ENCODE measurements around the gene CCR2.
"Not testable (repeated sequence)": the region's sequence is repeated elsewhere in the genome, so short reads cannot be mapped to it uniquely, and the experiment has no call there.

The CCR2 gene

DNA sequence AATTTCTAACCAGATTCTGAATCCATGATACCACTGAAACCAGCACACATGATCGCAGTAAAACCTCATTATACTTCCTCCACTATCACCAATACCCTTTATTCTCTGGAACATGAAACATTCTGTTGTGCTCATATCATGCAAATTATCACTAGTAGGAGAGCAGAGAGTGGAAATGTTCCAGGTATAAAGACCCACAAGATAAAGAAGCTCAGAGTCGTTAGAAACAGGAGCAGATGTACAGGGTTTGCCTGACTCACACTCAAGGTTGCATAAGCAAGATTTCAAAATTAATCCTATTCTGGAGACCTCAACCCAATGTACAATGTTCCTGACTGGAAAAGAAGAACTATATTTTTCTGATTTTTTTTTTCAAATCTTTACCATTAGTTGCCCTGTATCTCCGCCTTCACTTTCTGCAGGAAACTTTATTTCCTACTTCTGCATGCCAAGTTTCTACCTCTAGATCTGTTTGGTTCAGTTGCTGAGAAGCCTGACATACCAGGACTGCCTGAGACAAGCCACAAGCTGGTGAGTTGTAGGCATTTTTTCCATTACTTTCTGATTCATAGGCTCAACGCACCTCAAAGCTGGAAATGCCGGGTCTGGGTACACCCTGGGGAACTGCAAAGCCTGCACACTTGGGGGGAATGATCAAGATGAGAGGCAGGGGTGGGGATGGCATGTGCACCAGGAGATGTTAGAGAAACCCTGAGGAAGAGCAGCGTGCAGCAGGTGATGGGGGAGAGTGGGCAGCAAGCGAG lies at the start of gene CCR2:
CCR2 (plus strand) TSS at position 465 of the 764 bp plus-strand sequence. CDS start 3,417 bp downstream, outside the sequence.
- DNase-seq = peak; percentile 13 to 24

DNA sequence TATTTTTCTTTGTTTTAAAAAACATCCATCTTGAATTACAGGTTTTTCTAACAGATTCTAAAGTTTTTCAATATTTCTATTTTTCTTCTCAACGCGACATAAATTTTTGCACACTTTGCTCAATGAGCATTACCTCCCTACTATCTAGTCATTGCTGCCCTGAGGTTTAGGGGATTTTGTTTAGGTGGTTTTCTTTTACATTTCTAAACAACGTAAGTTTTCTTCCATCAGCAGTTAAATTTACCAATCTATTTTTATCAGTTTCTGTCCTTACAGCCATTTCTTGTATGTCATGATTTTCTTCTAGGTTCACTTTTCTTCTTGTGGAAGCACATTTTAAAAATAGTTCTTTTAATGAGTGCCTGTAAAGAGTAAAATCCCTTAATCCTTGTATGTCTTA lies 49.2 kb upstream of the CCR2 start:
- DNase-seq = no peak

GRCh38 chr3:46312991-46313390 lies 40.9 kb upstream of the CCR2 start:
- DNase-seq = no peak

GRCh38 chr3:46314517-46314916 lies 39.4 kb upstream of the CCR2 start:
- no peak for DNase-seq

DNA sequence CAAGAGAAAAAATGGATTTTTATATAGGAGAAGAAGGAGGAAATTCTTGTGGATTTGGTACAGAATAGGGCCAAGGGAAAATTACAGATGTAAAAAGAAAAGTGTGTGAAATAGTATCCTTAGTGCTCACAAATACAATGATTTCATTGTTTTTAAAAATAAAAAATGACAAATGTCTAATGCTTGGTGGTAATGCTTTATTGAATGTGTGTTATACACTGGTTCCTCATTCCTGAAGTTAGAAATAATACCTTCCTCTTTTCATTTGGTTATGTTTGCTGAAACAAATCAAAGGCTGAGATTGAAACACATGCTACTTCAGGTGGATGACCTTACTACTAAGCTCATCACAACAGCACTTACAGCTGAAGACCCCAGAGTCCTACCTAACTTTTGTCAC lies 37.7 kb upstream of the CCR2 start:
- no peak for DNase-seq

DNA sequence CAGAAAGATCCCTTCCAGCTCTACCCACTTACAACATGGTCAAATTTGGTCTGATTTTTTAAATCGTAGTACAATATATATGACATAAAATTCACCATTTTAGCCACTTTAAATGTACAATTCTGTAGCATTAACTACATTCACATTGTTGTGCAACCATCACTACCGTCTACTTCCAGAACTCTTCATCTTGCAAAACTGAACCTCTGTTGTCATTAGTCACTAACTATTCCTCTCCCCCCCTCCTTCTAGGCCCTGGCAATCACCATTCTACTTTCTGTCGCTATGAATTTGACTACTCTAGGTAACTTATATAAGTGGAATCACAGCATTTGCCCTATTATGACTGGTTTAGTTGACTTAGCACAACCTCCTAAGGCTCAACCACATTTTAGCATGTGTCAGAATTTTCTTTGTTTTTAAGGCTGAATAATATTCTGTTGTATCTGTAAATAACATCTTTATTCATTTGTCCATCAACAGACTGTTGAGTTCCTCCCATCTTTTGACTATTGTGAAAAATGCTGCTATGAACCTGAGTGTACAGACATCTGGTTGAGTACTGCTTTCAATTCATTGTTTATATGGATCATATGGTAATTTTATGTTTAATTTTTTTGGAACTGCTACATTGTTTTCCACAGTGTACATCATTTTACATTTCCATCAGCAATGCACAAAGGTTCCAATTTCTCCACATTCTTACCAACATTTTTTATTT lies 35.5 kb upstream of the CCR2 start:
- DNase-seq = no peak

DNA sequence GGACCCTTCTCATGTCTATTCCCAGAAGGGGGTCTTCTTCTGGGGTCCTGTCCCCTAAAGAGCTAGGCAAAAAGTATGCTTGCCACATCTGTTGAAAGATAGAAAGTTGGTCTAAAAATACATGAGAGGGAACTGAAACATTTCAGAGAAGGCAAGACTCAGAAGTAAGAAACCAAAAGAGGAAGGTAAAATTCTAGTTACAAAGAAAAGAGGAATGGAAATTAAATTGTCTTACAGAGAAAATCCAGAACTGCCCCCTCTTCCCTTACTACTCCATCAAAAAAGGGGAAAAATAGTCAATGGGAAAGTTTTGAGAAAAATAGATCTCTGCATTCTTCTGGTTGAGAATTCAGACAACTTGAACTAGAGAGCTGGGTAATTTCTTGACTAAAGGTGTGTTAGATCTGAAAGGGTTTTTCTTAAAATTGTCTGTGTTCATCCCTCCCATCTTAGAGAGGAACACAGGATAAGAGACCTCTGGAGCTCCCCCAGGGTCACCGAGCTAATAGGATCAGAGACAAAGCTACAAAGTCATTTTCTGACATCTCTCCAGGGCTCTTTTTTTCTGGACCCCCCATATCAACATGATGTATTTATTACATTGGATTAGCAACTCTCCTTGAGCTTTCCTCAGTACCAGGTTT lies 32.3 kb upstream of the CCR2 start:
- no peak for DNase-seq

GRCh38 chr3:46324036-46324435 lies 29.9 kb upstream of the CCR2 start:
- DNase-seq = no peak

DNA sequence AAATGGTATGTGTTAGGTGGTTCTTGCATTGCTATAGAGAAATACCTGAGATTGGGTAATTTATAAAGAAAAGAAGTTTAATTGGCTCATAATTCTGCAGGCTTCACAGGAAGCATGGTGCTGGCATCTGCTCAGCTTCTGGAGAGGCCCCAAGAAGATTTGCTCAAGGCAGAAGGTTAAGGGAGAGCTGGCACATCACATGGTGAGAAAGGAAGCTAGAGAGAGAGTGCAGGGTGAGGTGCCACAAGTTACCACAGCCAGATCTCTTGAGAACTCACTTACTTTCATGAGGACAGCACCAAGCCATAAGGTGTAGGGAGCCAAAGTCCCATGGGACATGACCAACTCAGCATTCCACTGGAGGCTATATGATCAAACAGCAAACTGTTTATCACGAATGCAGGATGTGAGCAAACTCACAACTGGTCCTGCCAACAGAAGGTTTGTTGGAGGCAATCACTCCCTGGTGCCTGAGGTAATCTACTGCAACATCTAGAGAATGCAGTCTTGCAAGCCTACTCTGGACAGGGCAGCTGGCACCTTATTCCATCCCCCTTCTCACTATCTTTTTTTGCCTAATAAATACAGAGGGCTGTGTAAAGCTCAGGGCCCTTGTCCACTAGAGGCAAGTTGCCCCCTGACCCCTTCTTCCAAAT lies 28.1 kb upstream of the CCR2 start:
- no peak for DNase-seq

DNA sequence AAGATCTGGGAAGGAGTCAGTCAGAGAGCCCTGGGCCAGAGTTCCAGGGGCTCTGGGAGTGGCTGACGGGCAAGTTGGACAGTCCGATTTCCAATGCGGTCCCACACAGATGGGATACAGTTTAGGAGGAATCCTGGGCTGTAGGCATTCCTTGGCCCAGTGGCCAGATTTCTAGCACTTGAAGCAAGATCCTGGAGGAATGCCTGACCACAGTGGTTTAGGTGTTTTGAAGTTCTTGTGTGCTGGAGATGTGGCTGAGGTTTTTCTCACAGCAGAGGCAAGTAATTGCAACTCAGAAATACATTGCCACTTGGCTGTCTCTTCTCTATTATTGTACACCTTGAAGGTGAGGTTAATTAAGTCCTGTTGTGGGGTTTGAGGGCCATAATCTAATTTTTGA lies 23.2 kb upstream of the CCR2 start:
- not testable (repeated sequence) for DNase-seq

- no peak for DNase-seq
Observed at GRCh38 chr3:46334741-46335478, 19.0 kb upstream of the CCR2 start.

GRCh38 chr3:46335541-46335940 lies 18.4 kb upstream of the CCR2 start:
- no peak for DNase-seq

DNA sequence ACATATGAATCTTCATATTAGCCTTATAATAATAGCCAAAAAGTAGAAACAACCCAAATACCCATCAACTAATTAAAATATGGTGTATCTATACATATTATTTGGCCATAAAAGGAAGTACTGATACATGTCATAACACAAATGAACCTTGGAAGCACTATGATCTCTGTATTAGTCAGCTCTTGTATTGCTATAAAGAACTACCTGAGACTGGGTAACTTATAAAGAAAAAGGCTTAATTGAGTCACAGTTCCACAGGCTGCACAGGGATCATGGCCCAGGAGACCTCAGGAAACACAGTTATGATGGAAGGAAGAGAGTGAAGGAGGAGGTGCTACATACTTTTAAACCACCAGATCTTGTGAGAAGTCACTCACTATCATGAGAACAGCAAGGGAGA lies 16.0 kb upstream of the CCR2 start:
- DNase-seq = no peak

DNA sequence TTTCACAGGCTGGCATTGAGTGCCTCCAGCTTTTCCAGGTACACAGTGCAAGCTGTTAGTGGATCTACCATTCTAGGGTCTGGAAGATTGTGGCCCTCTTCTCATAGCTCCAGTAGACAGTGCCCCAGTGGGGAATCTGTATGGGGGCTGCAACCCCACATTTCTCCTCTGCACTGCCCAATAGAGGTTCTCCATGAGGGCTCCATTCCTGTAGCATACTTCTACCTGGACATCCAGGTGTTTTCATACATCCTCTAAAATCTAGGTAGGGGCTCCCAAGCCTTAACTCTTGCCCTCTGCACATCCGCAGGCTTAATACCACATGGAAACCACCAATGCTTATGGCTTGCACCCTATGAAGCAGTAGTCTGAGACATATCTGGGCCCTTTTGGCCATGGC lies 15.1 kb upstream of the CCR2 start:
- no peak for DNase-seq

- DNase-seq = no peak
Observed at GRCh38 chr3:46344476-46344875, 9.4 kb upstream of the CCR2 start.

GRCh38 chr3:46348823-46349482 lies 5.0 kb upstream of the CCR2 start:
- DNase-seq = no peak

DNA sequence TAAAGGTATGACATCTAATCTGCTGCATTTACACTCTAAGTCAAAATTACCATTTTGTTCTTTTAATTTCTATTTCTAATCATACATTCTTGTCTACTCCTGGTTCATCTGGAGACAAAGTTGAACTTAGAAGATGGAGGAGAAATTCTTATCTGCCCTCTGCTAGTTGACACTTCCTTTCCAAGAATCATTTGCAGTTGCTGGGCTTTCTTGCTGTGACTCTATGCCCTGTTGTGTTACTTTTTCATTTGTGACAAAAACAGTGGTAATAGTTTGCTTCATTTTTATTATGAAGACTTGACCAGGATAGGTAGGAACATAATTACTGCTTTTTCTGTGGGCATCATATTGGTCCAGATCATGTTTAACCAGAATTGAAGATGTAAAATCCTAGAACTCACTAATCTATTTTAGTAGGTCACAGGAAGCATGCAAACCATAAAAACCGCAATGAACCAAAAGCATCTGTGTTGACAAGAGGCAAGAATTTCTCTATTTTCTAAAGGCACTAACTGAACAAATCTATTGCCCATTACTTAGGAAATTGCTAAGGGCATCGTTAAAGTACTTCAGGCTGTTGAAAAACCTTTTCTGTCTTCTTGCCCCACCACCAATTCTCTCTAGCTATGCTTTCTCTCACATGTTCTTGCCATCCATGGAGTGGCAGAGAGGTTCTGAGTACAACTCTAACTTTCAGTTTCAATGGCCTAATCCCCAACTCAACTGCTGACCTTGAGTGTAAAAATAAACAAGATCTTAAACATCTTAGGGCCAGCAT lies 4.2 kb upstream of the CCR2 start:
- no peak for DNase-seq

- DNase-seq = no peak
Observed at GRCh38 chr3:46350262-46350565, 3.7 kb upstream of the CCR2 start.

- DNase-seq = no peak
Observed at GRCh38 chr3:46351646-46352045, 2.3 kb upstream of the CCR2 start.

- DNase-seq = no peak
Observed at GRCh38 chr3:46353090-46353489, 821 bp upstream of the CCR2 start.

- DNase-seq = no peak
Observed at GRCh38 chr3:46354478-46354877, 567 bp downstream of the CCR2 start.

- no peak for DNase-seq
Observed at GRCh38 chr3:46354984-46355383, 1.1 kb downstream of the CCR2 start.

All from activated CD4-positive, alpha-beta T cell treated with anti-CD3 and anti-CD28 coated beads, Interleukin-2, amount 50 U/mL, for 4 hours (primary cell).